G401 (cell line): Measurements from ENCODE around the gene LGR5. TPM values are rescaled to one million over a fixed set of nuclear protein-coding genes. Genes with fewer than 3 reads are reported as not detected.
"Not testable (repeated sequence)": the region's sequence is repeated elsewhere in the genome, so short reads cannot be mapped to it uniquely, and the experiment has no call there.

Experiments
- DNase-seq: peaks from one replicate; pipeline ENCODE4 v3.0.0-alpha.2; 2015; ENCODE audit warnings: low spot score
- in situ Hi-C: cut with HindIII; loops from 2 replicates; pipeline ENCODE4 v1.10.0; 2016; ENCODE audit warnings: low sequenced_read_pairs, mixed read lengths
- total RNA-seq: library from RNA; depleted of rRNA; stranded (reverse); fragments of >200 nt; shearing (Covaris generic); gene quantifications from 2 replicates; pipeline ENCODE4 v1.2.3, GENCODE V29; 2014

LGR5 gene
- total RNA-seq, 1 experiment from 2014 or later: not detected

- no peak for DNase-seq
- in situ Hi-C loops: no loop called here
Observed at GRCh38 chr12:71536279-71536938, 96.8 kb downstream of the LGR5 start.

GRCh38 chr12:71536939-71537622 lies 97.5 kb downstream of the LGR5 start:
- in situ Hi-C loops: no loop called here
- no peak for DNase-seq

DNA sequence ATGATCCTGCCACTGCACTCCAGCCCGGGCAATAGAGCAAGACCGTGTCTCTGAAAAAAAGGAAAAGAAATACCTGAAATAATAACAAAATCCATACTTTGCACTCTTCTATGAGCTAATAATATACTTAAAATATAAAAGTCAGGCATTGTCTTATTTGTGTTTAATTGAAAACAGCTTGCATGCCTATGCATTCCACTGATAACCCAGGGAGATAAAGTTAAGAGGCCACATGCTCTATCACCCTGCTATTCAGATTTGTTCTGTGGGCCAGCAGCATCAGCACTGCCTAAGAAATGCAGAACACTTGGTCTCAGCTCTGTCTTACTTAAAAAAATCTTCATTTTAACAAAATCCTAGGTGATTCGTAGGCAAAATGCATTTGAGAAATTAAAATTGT lies 99.2 kb downstream of the LGR5 start:
- in situ Hi-C loops: no loop called here

DNA sequence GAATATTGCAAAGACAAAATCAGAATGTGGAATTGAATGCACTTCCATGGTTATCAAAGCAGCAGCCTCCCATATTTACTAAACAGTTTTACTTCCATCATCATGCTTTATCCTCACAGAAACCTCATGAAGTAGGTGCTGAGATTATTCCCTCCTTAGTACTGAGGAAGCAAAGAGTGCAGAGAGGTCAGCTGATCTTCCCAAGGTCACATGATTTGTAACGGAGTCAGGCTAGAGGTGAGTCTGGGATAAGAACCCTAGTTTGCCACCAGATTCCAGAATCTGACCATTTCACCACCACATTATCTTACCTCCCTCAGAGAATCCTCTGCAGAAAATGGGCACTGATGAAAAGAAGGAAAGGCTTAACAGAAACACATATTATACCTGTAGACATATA lies 102.0 kb downstream of the LGR5 start:
- no peak for DNase-seq
- in situ Hi-C loops: no loop called here

More for the DNA sequence above, 99.2 kb downstream of the LGR5 start:
- no peak for DNase-seq

DNA sequence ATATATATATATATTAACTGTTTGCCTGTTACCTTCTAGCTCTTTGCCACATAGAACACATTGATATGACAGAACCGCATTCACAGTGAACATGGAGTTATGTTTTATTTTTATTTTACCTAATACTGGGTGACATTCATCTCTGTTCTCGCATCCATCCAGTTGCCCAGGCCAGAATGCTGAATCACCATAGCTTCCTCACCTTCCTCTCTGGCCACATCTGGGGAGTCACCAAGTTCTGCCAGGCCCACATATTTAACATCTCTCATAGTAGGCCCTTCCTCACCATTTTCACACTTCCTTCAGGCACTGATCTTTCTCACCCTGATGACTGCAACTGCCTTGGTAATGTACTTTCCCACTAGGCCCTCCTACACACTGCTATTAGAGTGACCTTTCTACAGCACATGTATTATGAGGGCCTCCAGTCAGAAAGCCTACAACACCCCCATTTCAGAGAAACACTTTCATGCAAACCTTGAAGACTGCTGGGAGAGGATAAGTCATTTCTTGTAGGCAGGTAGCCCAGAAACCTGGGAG lies 106.8 kb downstream of the LGR5 start:
- in situ Hi-C loops: no loop called here
- no peak for DNase-seq

DNA sequence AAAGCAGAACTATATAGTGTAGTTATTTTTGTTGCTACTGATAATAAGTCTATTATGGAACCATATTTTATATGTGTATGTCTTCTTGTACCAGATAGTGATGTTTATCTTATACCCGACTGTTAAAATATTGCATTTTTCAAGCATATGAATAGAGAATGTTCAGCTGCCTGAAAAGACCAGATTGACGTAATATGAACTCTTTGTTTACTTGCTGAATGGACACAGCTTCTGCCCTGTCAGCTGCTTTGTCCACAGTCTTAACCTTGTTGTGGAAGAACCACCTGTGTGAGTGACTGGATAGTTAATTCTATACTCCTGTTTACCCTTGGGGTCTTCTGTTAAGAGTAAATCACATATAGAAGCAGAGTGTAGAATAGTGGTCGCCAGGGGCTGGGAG lies 109.3 kb downstream of the LGR5 start:
- DNase-seq: no peak
- in situ Hi-C loops: no loop called here

DNA sequence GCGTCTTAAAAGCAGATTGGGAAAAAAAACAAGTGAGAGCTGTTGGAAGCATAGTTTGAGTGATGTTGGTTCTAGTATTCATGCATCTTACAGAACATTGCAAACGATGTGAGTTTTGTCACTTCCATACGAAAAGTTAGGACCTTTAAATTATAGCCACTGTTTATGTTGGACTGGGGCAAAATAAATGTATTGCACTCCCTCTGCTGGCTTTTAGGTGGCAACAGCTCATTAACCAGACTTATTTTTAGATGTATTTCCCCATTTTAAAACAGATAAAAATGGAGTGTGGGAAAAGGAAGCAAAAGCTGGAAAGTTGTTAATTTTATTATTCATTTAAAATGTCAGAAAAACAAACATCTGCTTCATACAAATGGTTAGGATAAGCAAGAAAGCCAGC lies 111.9 kb downstream of the LGR5 start:
- in situ Hi-C loops: no loop called here
- DNase-seq: no peak

DNA sequence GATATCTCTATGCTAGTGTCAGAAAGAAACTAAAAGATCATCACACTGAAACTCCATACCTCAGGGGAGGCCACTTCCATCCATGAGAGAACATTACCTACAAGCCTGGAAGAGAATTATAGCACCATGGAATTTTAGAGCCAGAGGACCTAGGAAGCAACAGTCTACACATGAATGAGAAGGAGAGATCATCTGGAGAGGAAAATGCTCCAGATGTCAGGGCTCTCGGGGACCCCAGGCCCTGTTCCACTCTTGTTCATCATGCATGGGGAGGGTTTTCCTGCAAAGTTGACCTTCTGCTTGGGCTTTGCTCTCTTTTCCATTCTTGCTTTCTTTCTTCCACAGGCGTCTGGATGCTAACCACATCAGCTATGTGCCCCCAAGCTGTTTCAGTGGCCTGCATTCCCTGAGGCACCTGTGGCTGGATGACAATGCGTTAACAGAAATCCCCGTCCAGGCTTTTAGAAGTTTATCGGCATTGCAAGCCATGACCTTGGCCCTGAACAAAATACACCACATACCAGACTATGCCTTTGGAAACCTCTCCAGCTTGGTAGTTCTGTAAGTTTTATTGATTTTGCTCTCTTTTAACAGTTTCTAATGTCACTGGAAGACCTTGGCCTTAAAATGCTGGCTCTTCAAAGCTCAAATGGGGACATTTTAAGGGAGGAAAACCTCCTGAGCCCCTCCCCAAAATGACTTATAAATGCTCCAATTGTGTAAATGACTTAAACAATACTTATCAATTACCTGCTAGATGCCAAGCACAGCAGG lies 113.3 kb downstream of the LGR5 start:
- in situ Hi-C loops: no loop called here
- no peak for DNase-seq

DNA sequence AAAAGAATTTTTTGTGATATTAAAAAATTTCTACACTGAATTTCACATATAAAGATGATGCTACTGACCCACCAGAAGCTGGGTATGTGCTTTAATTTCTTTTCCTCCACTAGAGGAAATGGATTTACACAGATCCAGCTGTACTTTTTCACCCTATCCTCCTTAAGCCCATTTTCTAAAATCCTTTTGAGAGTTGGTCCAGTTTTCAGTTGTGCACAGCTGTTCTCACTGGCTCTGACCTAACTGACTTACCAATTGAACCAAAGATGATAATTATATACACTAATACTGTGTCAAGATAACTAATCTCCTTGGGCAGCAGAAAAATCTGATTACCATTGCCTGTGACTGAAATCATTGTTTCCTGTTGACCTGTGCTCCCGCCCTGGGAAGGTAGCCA lies 115.6 kb downstream of the LGR5 start:
- in situ Hi-C loops: no loop called here
- DNase-seq: no peak

DNA sequence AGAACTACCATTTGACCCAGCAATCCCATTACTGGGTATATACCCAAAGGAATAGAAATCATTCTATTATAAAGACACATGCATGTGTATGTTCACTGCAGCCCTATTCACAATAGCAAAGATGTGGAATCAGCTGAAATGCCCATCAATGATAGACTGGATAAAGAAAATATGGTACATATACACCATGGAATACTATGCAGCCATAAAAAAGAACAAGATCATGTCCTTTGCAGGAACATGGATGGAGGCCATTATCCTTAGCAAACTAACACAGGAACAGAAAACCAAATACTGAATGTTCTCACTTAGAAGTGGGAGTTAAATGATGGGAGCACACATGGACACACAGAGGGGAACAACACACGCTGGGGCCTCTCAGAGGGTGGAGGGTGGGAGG lies 116.2 kb downstream of the LGR5 start:
- DNase-seq, in situ Hi-C loops: not testable (repeated sequence)

GRCh38 chr12:71556448-71556847 lies 116.8 kb downstream of the LGR5 start:
- in situ Hi-C loops: no loop called here
- no peak for DNase-seq

- no peak for DNase-seq
Observed at GRCh38 chr12:71556875-71557274, 117.3 kb downstream of the LGR5 start.

DNA sequence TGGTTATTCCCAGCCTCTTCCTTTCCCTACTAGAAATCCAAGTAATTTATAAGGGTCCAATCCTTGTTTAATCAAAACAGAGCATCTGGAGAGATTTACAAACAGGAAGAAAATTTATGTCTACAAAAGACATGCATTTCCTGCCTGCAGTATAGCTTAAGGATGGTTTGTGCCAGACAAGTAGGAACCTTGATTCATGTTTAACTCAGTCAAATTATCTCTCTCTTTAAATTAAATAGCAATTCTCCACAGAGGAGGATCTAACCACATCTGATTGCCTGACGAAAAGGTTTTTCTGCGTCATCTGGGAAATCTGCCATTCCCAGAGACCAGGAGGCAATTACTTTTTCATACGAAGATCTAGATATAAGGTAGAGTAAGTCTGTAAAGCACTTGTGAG lies 118.8 kb downstream of the LGR5 start:
- no peak for DNase-seq
- in situ Hi-C loops: no loop called here

More at GRCh38 chr12:71556875-71557274, 117.3 kb downstream of the LGR5 start:
- in situ Hi-C loops: no loop called here

GRCh38 chr12:71562676-71563595 lies 123.3 kb downstream of the LGR5 start:
- in situ Hi-C loops: no loop called here
- DNase-seq: no peak

DNA sequence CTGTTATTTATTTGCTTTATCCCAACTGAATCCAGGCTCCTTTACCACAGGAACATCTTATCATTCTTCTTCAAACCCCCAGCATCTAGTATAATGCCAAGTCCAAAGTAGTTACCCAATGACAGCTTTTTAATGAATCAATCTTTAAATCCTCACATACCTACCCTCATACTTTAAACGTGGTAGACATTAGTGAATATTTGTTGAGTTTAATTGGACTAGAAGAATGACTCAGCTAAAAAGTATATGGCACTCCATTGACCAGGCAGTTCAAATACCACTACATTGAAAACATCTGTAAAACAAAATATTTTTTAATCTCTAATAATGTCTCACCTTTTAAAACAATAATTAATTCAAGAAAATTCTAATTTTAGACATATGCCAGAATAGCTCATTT lies 125.9 kb downstream of the LGR5 start:
- DNase-seq: no peak
- in situ Hi-C loops: no loop called here

GRCh38 chr12:71566655-71567054 lies 127.1 kb downstream of the LGR5 start:
- DNase-seq: no peak
- in situ Hi-C loops: no loop called here

DNA sequence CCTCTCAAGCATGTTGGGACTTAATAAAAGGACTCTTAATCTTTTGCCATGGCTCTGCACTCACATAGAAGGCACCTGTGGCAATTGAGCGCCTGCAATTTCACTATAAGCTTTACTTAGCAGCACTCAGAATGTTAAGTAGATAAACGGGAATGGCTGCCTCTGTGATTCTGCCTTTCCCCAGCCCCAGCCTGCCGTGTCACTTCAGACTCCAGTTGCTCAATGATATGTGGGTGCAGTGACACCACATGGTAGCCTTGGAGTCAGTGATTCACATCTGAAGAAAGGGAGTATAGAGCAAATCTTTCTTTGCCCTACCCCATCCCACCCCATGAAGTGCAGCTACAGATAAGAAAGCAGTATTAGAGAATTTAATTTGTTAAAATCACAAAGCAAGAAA lies 127.9 kb downstream of the LGR5 start:
- in situ Hi-C loops: no loop called here
- no peak for DNase-seq

DNA sequence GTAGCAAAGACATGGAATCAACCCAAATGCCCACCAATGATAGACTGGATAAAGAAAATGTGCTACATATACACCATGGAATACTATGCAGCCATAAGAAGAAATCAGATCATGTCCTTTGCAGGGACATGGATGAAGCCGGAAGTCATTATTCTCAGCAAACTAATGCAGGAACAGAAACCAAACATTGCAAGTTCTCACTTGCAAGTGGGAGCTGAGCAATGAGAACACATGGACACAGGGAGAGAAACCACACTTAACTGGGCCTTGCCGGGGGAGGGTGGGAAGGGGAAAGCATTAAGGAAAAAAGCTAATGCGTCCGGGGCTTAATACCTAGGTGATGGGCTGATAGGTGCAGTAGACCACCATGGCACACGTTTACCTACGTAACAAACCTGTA lies 130.3 kb downstream of the LGR5 start:
- in situ Hi-C loops: not testable (repeated sequence)

DNA sequence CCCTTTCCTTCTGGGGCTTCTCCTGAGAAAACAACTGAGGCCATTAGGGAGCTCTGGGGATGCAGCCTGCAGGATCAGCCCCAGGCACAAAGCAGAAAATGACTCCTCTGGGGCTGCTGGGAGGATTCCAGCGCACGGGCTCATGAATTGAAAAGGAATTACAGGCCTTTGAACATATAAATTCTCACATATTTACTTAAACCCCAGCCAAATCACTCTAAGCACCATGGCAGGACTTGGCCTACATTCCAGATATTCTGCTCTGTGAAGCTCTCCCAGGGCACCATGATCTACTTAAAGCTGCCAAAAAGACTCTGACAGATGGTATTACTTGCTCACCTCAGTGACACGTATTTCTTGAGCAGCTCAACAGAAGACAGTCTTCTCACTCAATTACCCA lies 136.9 kb downstream of the LGR5 start:
- DNase-seq: peak; percentile 81
- in situ Hi-C loops: no loop called here

More for the DNA sequence above, 130.3 kb downstream of the LGR5 start:
- DNase-seq: not testable (repeated sequence)
